Chondrocyte (in vitro differentiated cells): ENCODE results near the gene UBE2F. TPM values are rescaled to one million over a fixed set of nuclear protein-coding genes. Genes with fewer than 3 reads are reported as not detected.
"Not testable (repeated sequence)": the region's sequence is repeated elsewhere in the genome, so short reads cannot be mapped to it uniquely, and the experiment has no call there.

Source experiments
- DNase-seq: peaks from one replicate; pipeline ENCODE4 v3.0.0; 2021; ENCODE audit warnings: mixed read lengths, low spot score
- H3K27ac Mint-ChIP-seq: one replicate; pipeline ENCODE4 v1.8.0; 2021; ENCODE audit warnings: mild to moderate bottlenecking, moderate library complexity, mixed read lengths; ENCODE audit not compliant: unreplicated experiment
- H3K27me3 Mint-ChIP-seq: 2 replicates; pipeline ENCODE4 v1.8.0; 2021; ENCODE audit warnings: low read depth, mixed read lengths
- H3K36me3 Mint-ChIP-seq: 2 replicates; pipeline ENCODE4 v1.8.0; 2021; ENCODE audit warnings: low read depth, mixed read lengths
- H3K4me1 Mint-ChIP-seq: 2 replicates; pipeline ENCODE4 v1.8.0; 2021; ENCODE audit warnings: low read depth, mild to moderate bottlenecking, mixed read lengths
- H3K4me3 Mint-ChIP-seq: one replicate; pipeline ENCODE4 v1.8.0; 2021; ENCODE audit warnings: mild to moderate bottlenecking, moderate library complexity, mixed read lengths; ENCODE audit not compliant: unreplicated experiment
- H3K9me3 Mint-ChIP-seq: 2 replicates; pipeline ENCODE4 v1.8.0; 2021; ENCODE audit warnings: low read depth, mixed read lengths
- CTCF ChIP-seq: fragments of 200-600 bp; sonication (generic); IDR thresholded peaks from 2 replicates; pipeline ENCODE4 v1.5.0; 2021; ENCODE audit warnings: antibody characterized with exemption, mild to moderate bottlenecking, moderate library complexity
- total RNA-seq: library from RNA; stranded (reverse); gene quantifications from 3 replicates; pipeline ENCODE4 v1.2.1, GENCODE V29; 2021

Gene UBE2F
- total RNA-seq, 1 donor from 2014 or later = 59.1 TPM

GRCh38 chr2:238027591-238028415 is 61.0 kb downstream of the UBE2F start:
- no peak for DNase-seq
- Mint-ChIP-seq H3K36me3 (peaks cover 23% of the 10 kb centered on the region), H3K27ac (no peak overlapping the region), H3K27me3 (no peaks in the 10 kb centered on the region), H3K4me3 (no peak overlapping the region), H3K9me3 (no peaks in the 10 kb centered on the region), H3K4me1 (no peaks in the 10 kb centered on the region)
- TF ChIP-seq CTCF = no peak

GRCh38 chr2:238029853-238030252 is 63.0 kb downstream of the UBE2F start:
- no peaks in the 10 kb centered on the region for H3K9me3 Mint-ChIP-seq
- no peaks in the 10 kb centered on the region for H3K27me3 Mint-ChIP-seq
- peaks cover 23% of the 10 kb centered on the region for H3K36me3 Mint-ChIP-seq
- no peaks in the 10 kb centered on the region for H3K4me1 Mint-ChIP-seq
- DNase-seq = no peak
- no peak for TF ChIP-seq CTCF
- H3K4me3 Mint-ChIP-seq = no peak overlapping the region
- H3K27ac Mint-ChIP-seq = no peak overlapping the region

GRCh38 chr2:238030422-238031155 is 63.8 kb downstream of the UBE2F start:
- no peak for DNase-seq
- TF ChIP-seq CTCF = no peak
- Mint-ChIP-seq H3K4me1 (no peaks in the 10 kb centered on the region), H3K27ac (no peak overlapping the region), H3K9me3 (no peaks in the 10 kb centered on the region), H3K36me3 (peaks cover 29% of the 10 kb centered on the region), H3K27me3 (no peaks in the 10 kb centered on the region), H3K4me3 (no peak overlapping the region)

GRCh38 chr2:238031751-238032150 is 64.9 kb downstream of the UBE2F start:
- Mint-ChIP-seq H3K36me3 (peaks cover 30% of the 10 kb centered on the region), H3K27me3 (no peaks in the 10 kb centered on the region), H3K4me1 (no peaks in the 10 kb centered on the region), H3K27ac (no peak overlapping the region), H3K4me3 (no peak overlapping the region), H3K9me3 (no peaks in the 10 kb centered on the region)
- TF ChIP-seq CTCF = no peak
- DNase-seq = no peak

GRCh38 chr2:238032755-238033337 is 66.0 kb downstream of the UBE2F start:
- peaks cover 33% of the 10 kb centered on the region for H3K36me3 Mint-ChIP-seq
- no peaks in the 10 kb centered on the region for H3K4me1 Mint-ChIP-seq
- TF ChIP-seq CTCF = no peak
- no peak overlapping the region for H3K27ac Mint-ChIP-seq
- H3K9me3 Mint-ChIP-seq = no peaks in the 10 kb centered on the region
- no peak overlapping the region for H3K4me3 Mint-ChIP-seq
- no peak for DNase-seq
- no peaks in the 10 kb centered on the region for H3K27me3 Mint-ChIP-seq

GRCh38 chr2:238033991-238034390 is 67.2 kb downstream of the UBE2F start:
- not testable (repeated sequence) for H3K27me3 Mint-ChIP-seq, H3K27ac Mint-ChIP-seq, H3K4me1 Mint-ChIP-seq, H3K4me3 Mint-ChIP-seq, H3K9me3 Mint-ChIP-seq, DNase-seq
- peaks cover 38% of the 10 kb centered on the region for H3K36me3 Mint-ChIP-seq
